ENCODE data around the gene MMP3. TPM values are rescaled to one million over a fixed set of nuclear protein-coding genes. Genes with fewer than 3 reads are reported as not detected.

Gene MMP3
- total RNA-seq, 4 donors from 2014 or later, result 10.4 to 201 (median 80.5) TPM

DNA sequence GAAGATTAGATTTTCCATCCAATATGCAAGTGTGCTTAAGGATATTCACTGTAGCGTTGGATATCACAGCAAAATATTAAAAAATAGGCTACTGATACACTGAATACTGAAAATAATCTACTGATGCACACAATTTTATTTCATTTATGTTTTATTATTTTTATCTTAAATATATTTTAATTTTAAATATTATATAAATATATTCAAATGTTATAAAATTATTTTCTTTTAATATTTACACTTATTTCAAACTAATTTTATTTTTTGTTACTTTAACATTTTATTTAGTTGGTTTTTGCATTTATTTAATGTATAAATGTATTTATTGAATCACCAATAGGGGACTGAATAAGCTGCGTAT, 12.3 kb downstream of the MMP3 start:
- Histone ChIP-seq H3K27ac (no peak overlapping the region), H3K9me3 (no peaks in the 10 kb centered on the region), H3K27me3 (no peaks in the 10 kb centered on the region), H3K36me3 (no peaks in the 10 kb centered on the region), H3K4me1 (no peaks in the 10 kb centered on the region), H3K4me3 (no peak overlapping the region)
- no peak for TF ChIP-seq POLR2A (IDR thresholded peaks at IDR 0.05)
- TF ChIP-seq, protein P1, sequence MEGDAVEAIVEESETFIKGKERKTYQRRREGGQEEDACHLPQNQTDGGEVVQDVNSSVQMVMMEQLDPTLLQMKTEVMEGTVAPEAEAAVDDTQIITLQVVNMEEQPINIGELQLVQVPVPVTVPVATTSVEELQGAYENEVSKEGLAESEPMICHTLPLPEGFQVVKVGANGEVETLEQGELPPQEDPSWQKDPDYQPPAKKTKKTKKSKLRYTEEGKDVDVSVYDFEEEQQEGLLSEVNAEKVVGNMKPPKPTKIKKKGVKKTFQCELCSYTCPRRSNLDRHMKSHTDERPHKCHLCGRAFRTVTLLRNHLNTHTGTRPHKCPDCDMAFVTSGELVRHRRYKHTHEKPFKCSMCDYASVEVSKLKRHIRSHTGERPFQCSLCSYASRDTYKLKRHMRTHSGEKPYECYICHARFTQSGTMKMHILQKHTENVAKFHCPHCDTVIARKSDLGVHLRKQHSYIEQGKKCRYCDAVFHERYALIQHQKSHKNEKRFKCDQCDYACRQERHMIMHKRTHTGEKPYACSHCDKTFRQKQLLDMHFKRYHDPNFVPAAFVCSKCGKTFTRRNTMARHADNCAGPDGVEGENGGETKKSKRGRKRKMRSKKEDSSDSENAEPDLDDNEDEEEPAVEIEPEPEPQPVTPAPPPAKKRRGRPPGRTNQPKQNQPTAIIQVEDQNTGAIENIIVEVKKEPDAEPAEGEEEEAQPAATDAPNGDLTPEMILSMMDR (IDR thresholded peaks at IDR 0.05 in 4 of 5, conservative IDR thresholded peaks at IDR 0.05 in 1 of 5), result no peak
- ATAC-seq (no peak), DNase-seq (no peak)
- intact Hi-C loops (cut with DNase I; ENCODE audit: low total_unique reads), result no loop called here
- in situ Hi-C loops (cut with MboI; ENCODE audit: low sequenced_read_pairs in 4 of 4), result no loop called here

DNA sequence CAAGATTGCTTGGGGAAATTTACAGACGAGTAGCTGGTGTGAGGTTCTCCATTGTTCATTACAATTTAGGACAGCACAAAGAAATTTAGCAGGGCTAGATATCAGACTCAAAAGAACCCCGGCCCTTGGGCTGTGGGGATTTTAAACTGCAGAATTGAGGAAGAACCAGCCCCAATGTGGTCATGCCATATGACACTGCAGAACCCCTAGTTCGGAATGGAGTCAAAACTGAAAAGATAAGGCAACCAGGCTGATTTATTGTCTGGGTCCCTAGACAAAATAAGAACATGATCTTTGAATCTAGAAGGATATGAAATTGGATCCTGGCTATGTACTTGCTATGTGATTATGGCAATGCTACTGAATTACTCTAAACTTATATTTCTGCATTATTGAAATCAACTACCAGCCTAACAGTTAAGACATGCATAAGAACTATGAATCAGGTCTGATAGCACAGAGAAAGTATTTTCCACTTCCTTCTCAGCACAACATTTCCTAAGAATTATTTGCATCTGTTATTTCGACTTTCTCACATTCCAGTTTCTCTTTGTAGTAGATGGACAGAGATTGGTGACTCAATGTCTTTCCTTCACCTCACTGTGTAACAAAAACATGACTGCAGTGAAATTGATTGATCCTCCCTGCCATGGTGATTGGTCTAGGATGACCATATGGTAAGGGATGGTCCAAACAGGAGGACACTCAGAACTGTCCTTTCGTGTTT, 13.2 kb downstream of the MMP3 start:
- no peaks in the 10 kb centered on the region for H3K27me3 ChIP-seq
- no peaks in the 10 kb centered on the region for H3K9me3 ChIP-seq
- H3K27ac ChIP-seq, result no peak overlapping the region
- DNase-seq (no peak), ATAC-seq (no peak)
- intact Hi-C loops (cut with DNase I; ENCODE audit: low total_unique reads) (no loop called here), in situ Hi-C loops (cut with MboI; ENCODE audit: low sequenced_read_pairs in 4 of 4) (no loop called here)
- no peaks in the 10 kb centered on the region for H3K36me3 ChIP-seq
- H3K4me3 ChIP-seq, result no peak overlapping the region
- no peak for TF ChIP-seq POLR2A (IDR thresholded peaks at IDR 0.05)
- TF ChIP-seq, protein P1 (IDR thresholded peaks at IDR 0.05 in 4 of 5, conservative IDR thresholded peaks at IDR 0.05 in 1 of 5), result no peak
- H3K4me1 ChIP-seq, result no peaks in the 10 kb centered on the region

DNA sequence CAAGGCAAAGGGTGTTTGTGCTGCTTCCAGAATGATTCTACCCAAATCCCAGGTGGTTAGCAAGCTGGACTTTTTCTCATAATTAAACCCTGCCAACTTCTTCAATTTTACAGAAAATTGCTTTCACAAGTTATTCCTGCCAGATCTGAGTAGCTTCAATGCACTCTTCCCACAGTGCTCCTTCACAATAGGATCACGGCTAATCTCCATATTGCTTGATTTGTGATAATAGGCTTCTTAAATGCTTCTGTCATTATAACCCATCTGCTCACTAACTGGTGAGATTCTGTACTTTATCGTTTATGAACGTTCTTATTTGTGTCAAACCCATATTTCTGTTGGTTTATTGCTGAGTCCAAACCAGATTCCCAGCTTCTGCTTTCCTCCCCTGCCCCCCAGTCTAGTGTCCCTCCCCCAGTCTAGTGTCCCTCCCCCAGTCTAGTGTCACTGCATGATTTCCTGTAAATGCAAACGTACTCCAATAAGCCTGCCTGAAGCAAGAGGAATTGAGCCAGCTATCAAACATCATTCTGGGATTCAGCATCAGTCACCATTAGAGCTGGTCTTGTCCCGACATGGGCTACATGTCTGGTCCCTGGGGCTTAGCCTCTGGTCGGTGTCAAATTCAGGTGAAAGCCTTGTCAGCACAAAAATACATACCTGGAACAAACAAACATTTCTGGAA, 14.0 kb downstream of the MMP3 start:
- no peaks in the 10 kb centered on the region for H3K27me3 ChIP-seq
- no peak for DNase-seq
- intact Hi-C loops (cut with DNase I; ENCODE audit: low total_unique reads), result no loop called here

DNA sequence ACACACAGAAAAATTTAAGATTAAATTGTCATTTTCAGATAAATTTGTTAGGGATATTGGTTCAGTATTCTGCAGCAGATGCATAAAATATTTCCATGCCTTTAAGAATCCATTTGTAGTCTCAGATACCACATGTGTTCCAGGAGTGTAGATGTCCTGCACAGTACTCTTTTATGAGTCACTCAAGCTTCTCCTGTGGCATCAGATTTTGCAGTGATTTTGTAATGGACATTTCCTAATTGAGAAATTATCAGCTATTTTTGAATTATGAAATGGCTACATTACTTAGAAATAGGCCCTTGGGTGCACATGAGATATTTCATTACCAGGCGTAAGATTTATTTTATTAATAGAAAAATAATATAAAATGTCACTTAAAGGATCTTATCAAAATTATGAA, 18.9 kb downstream of the MMP3 start:
- Histone ChIP-seq H3K36me3 (no peaks in the 10 kb centered on the region), H3K27me3 (no peaks in the 10 kb centered on the region), H3K9me3 (no peaks in the 10 kb centered on the region), H3K27ac (no peak overlapping the region), H3K4me1 (no peaks in the 10 kb centered on the region), H3K4me3 (no peak overlapping the region)
- TF ChIP-seq POLR2A (IDR thresholded peaks at IDR 0.05), result no peak
- TF ChIP-seq, protein P1 (IDR thresholded peaks at IDR 0.05 in 4 of 5, conservative IDR thresholded peaks at IDR 0.05 in 1 of 5), result no peak
- DNase-seq (no peak), ATAC-seq (no peak)
- intact Hi-C loops (cut with DNase I; ENCODE audit: low total_unique reads) (no loop called here), in situ Hi-C loops (cut with MboI; ENCODE audit: low sequenced_read_pairs in 4 of 4) (no loop called here)

More for the DNA sequence above, 14.0 kb downstream of the MMP3 start:
- Histone ChIP-seq H3K36me3 (no peaks in the 10 kb centered on the region), H3K4me1 (no peaks in the 10 kb centered on the region), H3K9me3 (no peaks in the 10 kb centered on the region), H3K27ac (no peak overlapping the region), H3K4me3 (no peak overlapping the region)
- no peak for TF ChIP-seq POLR2A (IDR thresholded peaks at IDR 0.05)
- TF ChIP-seq, protein P1 (IDR thresholded peaks at IDR 0.05 in 4 of 5, conservative IDR thresholded peaks at IDR 0.05 in 1 of 5), result no peak
- ATAC-seq, result no peak
- in situ Hi-C loops (cut with MboI; ENCODE audit: low sequenced_read_pairs in 4 of 4), result no loop called here

All from gastrocnemius medialis (tissue), 4 donors.